Skeletal muscle tissue (tissue), 4 donors: Measurements from ENCODE around the gene BRINP3. TPM values are rescaled to one million over a fixed set of nuclear protein-coding genes. Genes with fewer than 3 reads are reported as not detected.

Experiments used
- H3K27ac ChIP-seq: one replicate; pipeline ENCODE4 v1.7.0; 2013; ENCODE audit warnings: mild to moderate bottlenecking, low read depth, low read length, inconsistent platforms
- H3K27me3 ChIP-seq, 3 donors: one replicate each; pipeline ENCODE4 v1.7.0; 2013; ENCODE audit warnings: low read length in 3 of 3; ENCODE audit not compliant: control insufficient read depth in 3 of 3, insufficient read depth in 3 of 3
- H3K36me3 ChIP-seq, 3 donors: one replicate each; pipeline ENCODE4 v1.7.0; 2013; ENCODE audit warnings: low read length in 3 of 3; ENCODE audit not compliant: control insufficient read depth in 3 of 3, insufficient read depth in 3 of 3
- H3K4me1 ChIP-seq, 3 donors: one replicate each; pipeline ENCODE4 v1.7.0; 2013; ENCODE audit warnings: low read length in 3 of 3, mild to moderate bottlenecking in 3 of 3; ENCODE audit not compliant: control insufficient read depth in 3 of 3, insufficient read depth in 3 of 3
- H3K4me3 ChIP-seq, 3 donors: one replicate each; pipeline ENCODE4 v1.7.0; 2013; ENCODE audit warnings: low read length in 3 of 3
- H3K9ac ChIP-seq, 3 donors: one replicate each; pipeline ENCODE4 v1.7.0; 2013; ENCODE audit warnings: low read length in 3 of 3, mild to moderate bottlenecking in 3 of 3, moderate library complexity in 2 of 3, low read depth in 1 of 3
- H3K9me3 ChIP-seq, 3 donors: one replicate each; pipeline ENCODE4 v1.7.0; 2013; ENCODE audit warnings: low read length in 3 of 3; ENCODE audit not compliant: control insufficient read depth in 3 of 3
- total RNA-seq: library from RNA; depleted of rRNA; stranded (reverse); fragments of >200 nt; gene quantifications from one replicate; pipeline ENCODE4 v1.2.3, GENCODE V29; 2014
- donor health status: Osteomylitis.

BRINP3 gene
- total RNA-seq, 1 donor from 2014 or later, result 3.7 TPM

GRCh38 chr1:190478149-190479049 is 735 bp upstream of the BRINP3 start:
- Histone ChIP-seq H3K9ac (peak overlapping the region in 1 of 3 donors; percentile 32), H3K4me3 (peak overlapping the region; percentile 45 to 59 (median 54)), H3K36me3 (no peaks in the 10 kb centered on the region), H3K27ac (no peak overlapping the region), H3K4me1 (peaks cover 6 to 9% (median 6%) of the 10 kb centered on the region in 3 donors), H3K9me3 (no peaks in the 10 kb centered on the region), H3K27me3 (peaks cover 19 to 37% (median 36%) of the 10 kb centered on the region in 3 donors)

- Histone ChIP-seq H3K9ac (no peak overlapping the region), H3K27ac (no peak overlapping the region), H3K4me1 (peaks cover 6 to 9% (median 6%) of the 10 kb centered on the region in 3 donors), H3K9me3 (no peaks in the 10 kb centered on the region), H3K36me3 (no peaks in the 10 kb centered on the region), H3K4me3 (no peak overlapping the region), H3K27me3 (peaks cover 19 to 37% (median 36%) of the 10 kb centered on the region in 3 donors)
Measured at GRCh38 chr1:190476806-190477205, 858 bp downstream of the BRINP3 start.

GRCh38 chr1:190476321-190476720 is 1.3 kb downstream of the BRINP3 start:
- no peaks in the 10 kb centered on the region for H3K36me3 ChIP-seq
- no peak overlapping the region for H3K4me3 ChIP-seq
- peaks cover 6 to 9% (median 6%) of the 10 kb centered on the region in 3 donors for H3K4me1 ChIP-seq
- no peak overlapping the region for H3K27ac ChIP-seq
- no peaks in the 10 kb centered on the region for H3K9me3 ChIP-seq
- no peak overlapping the region for H3K9ac ChIP-seq
- peaks cover 19 to 37% (median 36%) of the 10 kb centered on the region in 3 donors for H3K27me3 ChIP-seq

GRCh38 chr1:190475421-190476141 is 2.1 kb downstream of the BRINP3 start:
- H3K9ac ChIP-seq, result no peak overlapping the region
- H3K4me1 ChIP-seq, result peaks cover 6 to 9% (median 6%) of the 10 kb centered on the region in 3 donors
- H3K9me3 ChIP-seq, result no peaks in the 10 kb centered on the region
- peak overlapping the region in 1 of 3 donors; percentile 8 for H3K4me3 ChIP-seq
- H3K27ac ChIP-seq, result no peak overlapping the region
- no peaks in the 10 kb centered on the region for H3K36me3 ChIP-seq
- peaks cover 19 to 37% (median 36%) of the 10 kb centered on the region in 3 donors for H3K27me3 ChIP-seq

GRCh38 chr1:190474650-190475211 is 2.9 kb downstream of the BRINP3 start:
- no peak overlapping the region for H3K4me3 ChIP-seq
- H3K9ac ChIP-seq, result no peak overlapping the region
- H3K27me3 ChIP-seq, result peaks cover 19 to 37% (median 36%) of the 10 kb centered on the region in 3 donors
- H3K27ac ChIP-seq, result no peak overlapping the region
- H3K4me1 ChIP-seq, result peaks cover 6 to 9% (median 6%) of the 10 kb centered on the region in 3 donors
- no peaks in the 10 kb centered on the region for H3K9me3 ChIP-seq
- no peaks in the 10 kb centered on the region for H3K36me3 ChIP-seq

GRCh38 chr1:190474010-190474409 is 3.7 kb downstream of the BRINP3 start:
- Histone ChIP-seq H3K9ac (no peak overlapping the region), H3K27ac (no peak overlapping the region), H3K9me3 (no peaks in the 10 kb centered on the region), H3K4me1 (peaks cover 6 to 9% (median 6%) of the 10 kb centered on the region in 3 donors), H3K36me3 (no peaks in the 10 kb centered on the region), H3K27me3 (peaks cover 18 to 34% (median 32%) of the 10 kb centered on the region in 3 donors), H3K4me3 (no peak overlapping the region)

- H3K36me3 ChIP-seq, result no peaks in the 10 kb centered on the region
- H3K4me3 ChIP-seq, result no peak overlapping the region
- H3K4me1 ChIP-seq, result peaks cover 0 to 4% (median 0%) of the 10 kb centered on the region in 3 donors
- H3K9ac ChIP-seq, result no peak overlapping the region
- no peaks in the 10 kb centered on the region for H3K9me3 ChIP-seq
- no peak overlapping the region for H3K27ac ChIP-seq
- peaks cover 11 to 28% (median 26%) of the 10 kb centered on the region in 3 donors for H3K27me3 ChIP-seq
Measured at GRCh38 chr1:190472494-190472893, 5.2 kb downstream of the BRINP3 start.

GRCh38 chr1:190472042-190472441 is 5.6 kb downstream of the BRINP3 start:
- Histone ChIP-seq H3K27ac (no peak overlapping the region), H3K9me3 (no peaks in the 10 kb centered on the region), H3K27me3 (peaks cover 8 to 26% (median 25%) of the 10 kb centered on the region in 3 donors), H3K36me3 (no peaks in the 10 kb centered on the region), H3K9ac (no peak overlapping the region), H3K4me1 (peaks cover 0 to 4% (median 0%) of the 10 kb centered on the region in 3 donors), H3K4me3 (no peak overlapping the region)

- Histone ChIP-seq H3K36me3 (no peaks in the 10 kb centered on the region), H3K27ac (no peak overlapping the region), H3K9me3 (no peaks in the 10 kb centered on the region), H3K27me3 (no peaks in the 10 kb centered on the region), H3K9ac (no peak overlapping the region), H3K4me1 (no peaks in the 10 kb centered on the region), H3K4me3 (no peak overlapping the region)
Measured at GRCh38 chr1:190464690-190465089, 13.0 kb downstream of the BRINP3 start.
